Brain microvascular endothelial cell (primary cell): Measurements from ENCODE around the gene ATXN10.

Source experiments
- DNase-seq: peaks from one replicate; pipeline ENCODE4 v3.0.0-alpha.2; 2020
- H3K27ac ChIP-seq: fragments of 250-450 bp; sonication (Bioruptor Pico); 2 replicates; pipeline ENCODE4 v1.5.1; 2020; ENCODE audit warnings: mild to moderate bottlenecking, moderate library complexity
- H3K27me3 ChIP-seq: fragments of 250-450 bp; sonication (Bioruptor Pico); replicated peaks from 2 replicates; pipeline ENCODE4 v1.5.1; 2020; ENCODE audit warnings: mild to moderate bottlenecking
- H3K36me3 ChIP-seq: fragments of 250-450 bp; sonication (Bioruptor Pico); replicated peaks from 2 replicates; pipeline ENCODE4 v1.5.1; 2020; ENCODE audit warnings: mild to moderate bottlenecking
- H3K4me3 ChIP-seq: 2 replicates; pipeline ENCODE4 v1.5.1; 2011; ENCODE audit warnings: low read depth, mild to moderate bottlenecking, control low read depth, low read length, moderate library complexity
- in situ Hi-C: cut with HindIII; loops from 2 replicates; pipeline ENCODE4 v1.10.0; 2017; ENCODE audit warnings: low sequenced_read_pairs, low pct_ligation_motif_present
- TF ChIP-seq, protein P1 (sequence below): IDR thresholded peaks from 2 replicates; pipeline ENCODE4 v1.5.1; 2011; ENCODE audit warnings: low read depth, mild to moderate bottlenecking, moderate library complexity, low read length, control low read depth, inconsistent platforms; ENCODE audit errors: missing control alignments

The ATXN10 gene

GRCh38 chr22:45777046-45777851 lies 105.6 kb downstream of the ATXN10 start:
- TF ChIP-seq, protein P1, sequence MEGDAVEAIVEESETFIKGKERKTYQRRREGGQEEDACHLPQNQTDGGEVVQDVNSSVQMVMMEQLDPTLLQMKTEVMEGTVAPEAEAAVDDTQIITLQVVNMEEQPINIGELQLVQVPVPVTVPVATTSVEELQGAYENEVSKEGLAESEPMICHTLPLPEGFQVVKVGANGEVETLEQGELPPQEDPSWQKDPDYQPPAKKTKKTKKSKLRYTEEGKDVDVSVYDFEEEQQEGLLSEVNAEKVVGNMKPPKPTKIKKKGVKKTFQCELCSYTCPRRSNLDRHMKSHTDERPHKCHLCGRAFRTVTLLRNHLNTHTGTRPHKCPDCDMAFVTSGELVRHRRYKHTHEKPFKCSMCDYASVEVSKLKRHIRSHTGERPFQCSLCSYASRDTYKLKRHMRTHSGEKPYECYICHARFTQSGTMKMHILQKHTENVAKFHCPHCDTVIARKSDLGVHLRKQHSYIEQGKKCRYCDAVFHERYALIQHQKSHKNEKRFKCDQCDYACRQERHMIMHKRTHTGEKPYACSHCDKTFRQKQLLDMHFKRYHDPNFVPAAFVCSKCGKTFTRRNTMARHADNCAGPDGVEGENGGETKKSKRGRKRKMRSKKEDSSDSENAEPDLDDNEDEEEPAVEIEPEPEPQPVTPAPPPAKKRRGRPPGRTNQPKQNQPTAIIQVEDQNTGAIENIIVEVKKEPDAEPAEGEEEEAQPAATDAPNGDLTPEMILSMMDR: no peak
- in situ Hi-C loops: no loop called here
- H3K4me3 ChIP-seq: no peak overlapping the region
- H3K36me3 ChIP-seq: no peaks in the 10 kb centered on the region
- no peaks in the 10 kb centered on the region for H3K27me3 ChIP-seq
- peak overlapping the region; percentile 57 for H3K27ac ChIP-seq
- no peak for DNase-seq

- H3K4me3 ChIP-seq: no peak overlapping the region
- H3K27me3 ChIP-seq: no peaks in the 10 kb centered on the region
- in situ Hi-C loops: no loop called here
- H3K36me3 ChIP-seq: no peaks in the 10 kb centered on the region
- no peak for DNase-seq
- peak overlapping the region; percentile 57 for H3K27ac ChIP-seq
- TF ChIP-seq, protein P1: no peak
Measured at GRCh38 chr22:45777852-45778375, 106.3 kb downstream of the ATXN10 start.

GRCh38 chr22:45781459-45781858 lies 109.8 kb downstream of the ATXN10 start:
- TF ChIP-seq, protein P1: no peak
- no peak for DNase-seq
- Histone ChIP-seq H3K4me3 (no peak overlapping the region), H3K36me3 (no peaks in the 10 kb centered on the region), H3K27ac (no peak overlapping the region), H3K27me3 (no peaks in the 10 kb centered on the region)
- in situ Hi-C loops: no loop called here

- no peak overlapping the region for H3K27ac ChIP-seq
- no peak overlapping the region for H3K4me3 ChIP-seq
- TF ChIP-seq, protein P1: no peak
- no peak for DNase-seq
- in situ Hi-C loops: no loop called here
- H3K36me3 ChIP-seq: no peaks in the 10 kb centered on the region
- no peaks in the 10 kb centered on the region for H3K27me3 ChIP-seq
Measured at GRCh38 chr22:45781966-45782365, 110.3 kb downstream of the ATXN10 start.

DNA sequence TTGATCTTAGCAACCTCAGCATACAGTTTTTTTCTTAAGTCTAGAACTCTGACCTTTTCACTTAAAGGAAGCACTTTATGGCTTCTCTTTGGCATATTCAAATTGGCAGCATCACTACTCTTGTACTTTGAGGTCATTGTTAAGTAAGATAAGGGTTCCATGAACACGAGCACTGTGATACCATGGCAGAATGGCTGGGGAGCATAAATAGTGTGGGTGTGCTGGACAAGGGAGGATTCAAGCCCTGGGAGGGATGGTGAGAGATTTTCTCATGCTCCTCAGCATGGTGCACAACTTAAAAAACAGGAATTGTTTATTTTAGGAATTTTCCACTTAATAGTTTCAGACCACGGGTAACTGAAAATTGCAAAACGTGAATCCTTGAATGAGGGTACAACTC lies 111.4 kb downstream of the ATXN10 start:
- TF ChIP-seq, protein P1: no peak

More for the DNA sequence above, 111.4 kb downstream of the ATXN10 start:
- no peak overlapping the region for H3K27ac ChIP-seq
- H3K4me3 ChIP-seq: no peak overlapping the region
- in situ Hi-C loops: no loop called here
- DNase-seq: no peak
- no peaks in the 10 kb centered on the region for H3K27me3 ChIP-seq
- H3K36me3 ChIP-seq: no peaks in the 10 kb centered on the region
